Mesenteric fat pad (tissue), 1 donor: ENCODE results near the gene FNDC3B. TPM values are rescaled to one million over a fixed set of nuclear protein-coding genes. Genes with fewer than 3 reads are reported as not detected.

Experiments used
- DNase-seq: peaks from one replicate; pipeline ENCODE4 v3.0.0-alpha.2; 2020; ENCODE audit warnings: low spot score
- total RNA-seq: library from RNA; stranded (reverse); fragmentation: NEBNext Ultra II Directional; extraction: Animal tissue kit (Norgen Biotek cat#: 25700); gene quantifications from one replicate; pipeline ENCODE4 v1.2.1, GENCODE V29; 2021
- donor health status: DM: yes; HTN: yes; CAD: no.

The FNDC3B gene
- total RNA-seq, 1 donor from 2014 or later, result 258 TPM

GRCh38 chr3:172112078-172112733 lies 72.8 kb downstream of the FNDC3B start:
- no peak for DNase-seq

- DNase-seq, result no peak
Measured at GRCh38 chr3:172112734-172113120, 73.3 kb downstream of the FNDC3B start.

- no peak for DNase-seq
Measured at GRCh38 chr3:172113710-172114109, 74.3 kb downstream of the FNDC3B start.

GRCh38 chr3:172115059-172115458 lies 75.7 kb downstream of the FNDC3B start:
- DNase-seq, result no peak

GRCh38 chr3:172115787-172116186 lies 76.4 kb downstream of the FNDC3B start:
- no peak for DNase-seq

GRCh38 chr3:172118019-172118418 lies 78.6 kb downstream of the FNDC3B start:
- DNase-seq, result no peak

GRCh38 chr3:172119266-172119969 lies 80.0 kb downstream of the FNDC3B start:
- no peak for DNase-seq

- no peak for DNase-seq
Measured at GRCh38 chr3:172120912-172121311, 81.5 kb downstream of the FNDC3B start.

- DNase-seq, result no peak
Measured at GRCh38 chr3:172121981-172122380, 82.6 kb downstream of the FNDC3B start.

GRCh38 chr3:172124271-172124670 lies 84.9 kb downstream of the FNDC3B start:
- DNase-seq, result no peak

GRCh38 chr3:172125053-172125452 lies 85.7 kb downstream of the FNDC3B start:
- DNase-seq, result no peak

- DNase-seq, result no peak
Measured at GRCh38 chr3:172125963-172126457, 86.6 kb downstream of the FNDC3B start.

GRCh38 chr3:172126741-172127140 lies 87.4 kb downstream of the FNDC3B start:
- no peak for DNase-seq

GRCh38 chr3:172127141-172127540 lies 87.8 kb downstream of the FNDC3B start:
- no peak for DNase-seq

- no peak for DNase-seq
Measured at GRCh38 chr3:172127929-172128580, 88.7 kb downstream of the FNDC3B start.

GRCh38 chr3:172128858-172129257 lies 89.5 kb downstream of the FNDC3B start:
- DNase-seq, result no peak

- DNase-seq, result no peak
Measured at GRCh38 chr3:172129498-172129849, 90.1 kb downstream of the FNDC3B start.

GRCh38 chr3:172129850-172130716 lies 90.7 kb downstream of the FNDC3B start:
- DNase-seq, result peak; percentile 93

GRCh38 chr3:172130717-172131050 lies 91.3 kb downstream of the FNDC3B start:
- DNase-seq, result no peak

- DNase-seq, result no peak
Measured at GRCh38 chr3:172131746-172132145, 92.4 kb downstream of the FNDC3B start.

- no peak for DNase-seq
Measured at GRCh38 chr3:172132159-172132586, 92.8 kb downstream of the FNDC3B start.
